ENCODE data around the gene CXCL17.

The CXCL17 gene

GRCh38 chr19:42423462-42424344, 19.0 kb downstream of the CXCL17 start:
- no peaks in the 10 kb centered on the region for H3K36me3 ChIP-seq (ENCODE audit: low read length)
- peaks cover 16% of the 10 kb centered on the region for H3K79me2 ChIP-seq (ENCODE audit: insufficient read depth, low read length)
- peak overlapping the region; percentile 71 for H3K4me2 ChIP-seq (ENCODE audit: low read depth, low read length, poor library complexity, severe bottlenecking)
- peak overlapping the region; percentile 69 for H3K9ac ChIP-seq (ENCODE audit: low read length)
- no peaks in the 10 kb centered on the region for H3F3A ChIP-seq (ENCODE audit: insufficient read depth)
- H3K27me3 ChIP-seq (ENCODE audit: low read length) = no peaks in the 10 kb centered on the region
- peak overlapping the region; percentile 80 for H3K27ac ChIP-seq (ENCODE audit: low read depth, low read length)
- no peaks in the 10 kb centered on the region for H3K9me2 ChIP-seq (replicated peaks; ENCODE audit: insufficient read depth, low read length)
- no peaks in the 10 kb centered on the region for H3K9me3 ChIP-seq (ENCODE audit: insufficient read depth, low read length)
- H3K4me3 ChIP-seq (ENCODE audit: insufficient read depth, low read length, poor library complexity, severe bottlenecking) = peak overlapping the region; percentile 64
- TF ChIP-seq EZH2phosphoT487 (conservative IDR thresholded peaks at IDR 0.05; ENCODE audit: low read length) = no peak
- TF ChIP-seq CTCF (IDR thresholded peaks at IDR 0.05; ENCODE audit: insufficient read depth, low read length, poor library complexity, severe bottlenecking) = no peak
- peak overlapping the region; percentile 70 for H2AFZ ChIP-seq (ENCODE audit: low read depth, low read length, severe bottlenecking)
- H4K20me1 ChIP-seq (ENCODE audit: low read depth, low read length) = no peaks in the 10 kb centered on the region

GRCh38 chr19:42422901-42423461, 19.8 kb downstream of the CXCL17 start:
- TF ChIP-seq CTCF (IDR thresholded peaks at IDR 0.05; ENCODE audit: insufficient read depth, low read length, poor library complexity, severe bottlenecking) (no peak), EZH2phosphoT487 (conservative IDR thresholded peaks at IDR 0.05; ENCODE audit: low read length) (no peak)
- peaks cover 16% of the 10 kb centered on the region for H3K79me2 ChIP-seq (ENCODE audit: insufficient read depth, low read length)
- peak overlapping the region; percentile 69 for H3K9ac ChIP-seq (ENCODE audit: low read length)
- H3K4me3 ChIP-seq (ENCODE audit: insufficient read depth, low read length, poor library complexity, severe bottlenecking) = peak overlapping the region; percentile 64
- no peaks in the 10 kb centered on the region for H3F3A ChIP-seq (ENCODE audit: insufficient read depth)
- H3K9me3 ChIP-seq (ENCODE audit: insufficient read depth, low read length) = no peaks in the 10 kb centered on the region
- H4K20me1 ChIP-seq (ENCODE audit: low read depth, low read length) = no peaks in the 10 kb centered on the region
- no peaks in the 10 kb centered on the region for H3K36me3 ChIP-seq (ENCODE audit: low read length)
- H3K27ac ChIP-seq (ENCODE audit: low read depth, low read length) = peak overlapping the region; percentile 80
- H2AFZ ChIP-seq (ENCODE audit: low read depth, low read length, severe bottlenecking) = peak overlapping the region; percentile 70
- H3K27me3 ChIP-seq (ENCODE audit: low read length) = no peaks in the 10 kb centered on the region
- H3K9me2 ChIP-seq (replicated peaks; ENCODE audit: insufficient read depth, low read length) = no peaks in the 10 kb centered on the region
- peak overlapping the region; percentile 71 for H3K4me2 ChIP-seq (ENCODE audit: low read depth, low read length, poor library complexity, severe bottlenecking)

GRCh38 chr19:42422092-42422900, 20.4 kb downstream of the CXCL17 start:
- H3K36me3 ChIP-seq (ENCODE audit: low read length) = no peaks in the 10 kb centered on the region
- peak overlapping the region; percentile 71 for H3K4me2 ChIP-seq (ENCODE audit: low read depth, low read length, poor library complexity, severe bottlenecking)
- H3K79me2 ChIP-seq (ENCODE audit: insufficient read depth, low read length) = peaks cover 16% of the 10 kb centered on the region
- no peaks in the 10 kb centered on the region for H4K20me1 ChIP-seq (ENCODE audit: low read depth, low read length)
- no peaks in the 10 kb centered on the region for H3K27me3 ChIP-seq (ENCODE audit: low read length)
- no peak for TF ChIP-seq CTCF (IDR thresholded peaks at IDR 0.05; ENCODE audit: insufficient read depth, low read length, poor library complexity, severe bottlenecking)
- no peak for TF ChIP-seq EZH2phosphoT487 (conservative IDR thresholded peaks at IDR 0.05; ENCODE audit: low read length)
- no peaks in the 10 kb centered on the region for H3F3A ChIP-seq (ENCODE audit: insufficient read depth)
- peak overlapping the region; percentile 69 for H3K9ac ChIP-seq (ENCODE audit: low read length)
- no peaks in the 10 kb centered on the region for H3K9me2 ChIP-seq (replicated peaks; ENCODE audit: insufficient read depth, low read length)
- peak overlapping the region; percentile 70 for H2AFZ ChIP-seq (ENCODE audit: low read depth, low read length, severe bottlenecking)
- peak overlapping the region; percentile 80 for H3K27ac ChIP-seq (ENCODE audit: low read depth, low read length)
- no peaks in the 10 kb centered on the region for H3K9me3 ChIP-seq (ENCODE audit: insufficient read depth, low read length)
- H3K4me3 ChIP-seq (ENCODE audit: insufficient read depth, low read length, poor library complexity, severe bottlenecking) = peak overlapping the region; percentile 64

All from SU-DHL-6 (cell line).